ENCODE data around the gene PATJ.
"Not testable (repeated sequence)": the region's sequence is repeated elsewhere in the genome, so short reads cannot be mapped to it uniquely, and the experiment has no call there.

PATJ gene

GRCh38 chr1:62107923-62108322 is 365.6 kb downstream of the PATJ start:
- DNase-seq: no peak

- DNase-seq: no peak
Observed at GRCh38 chr1:62109124-62109523, 366.8 kb downstream of the PATJ start.

GRCh38 chr1:62110198-62110817 is 368.0 kb downstream of the PATJ start:
- DNase-seq: no peak

- DNase-seq: no peak
Observed at GRCh38 chr1:62111084-62111483, 368.8 kb downstream of the PATJ start.

- no peak for DNase-seq
Observed at GRCh38 chr1:62113507-62113906, 371.2 kb downstream of the PATJ start.

GRCh38 chr1:62117018-62117750 is 374.9 kb downstream of the PATJ start:
- DNase-seq: no peak

GRCh38 chr1:62126579-62127290 is 384.5 kb downstream of the PATJ start:
- no peak for DNase-seq

- no peak for DNase-seq
Observed at GRCh38 chr1:62128745-62129144, 386.5 kb downstream of the PATJ start.

GRCh38 chr1:62131093-62131725 is 388.9 kb downstream of the PATJ start:
- DNase-seq: peak; percentile 86

- no peak for DNase-seq
Observed at GRCh38 chr1:62138029-62138428, 395.7 kb downstream of the PATJ start.

GRCh38 chr1:62139410-62139809 is 397.1 kb downstream of the PATJ start:
- DNase-seq: no peak

- DNase-seq: no peak
Observed at GRCh38 chr1:62140666-62141065, 398.4 kb downstream of the PATJ start.

- DNase-seq: no peak
Observed at GRCh38 chr1:62142496-62142895, 400.2 kb downstream of the PATJ start.

GRCh38 chr1:62144238-62144831 is 402.1 kb downstream of the PATJ start:
- peak; percentile 73 for DNase-seq

- no peak for DNase-seq
Observed at GRCh38 chr1:62159940-62160348, 417.7 kb downstream of the PATJ start.

- no peak for DNase-seq
Observed at GRCh38 chr1:62161711-62162110, 419.4 kb downstream of the PATJ start.

- DNase-seq: not testable (repeated sequence)
Observed at GRCh38 chr1:62170380-62170779, 428.1 kb downstream of the PATJ start.

GRCh38 chr1:62175568-62176179 is 433.4 kb downstream of the PATJ start:
- DNase-seq: peak; percentile 70

- no peak for DNase-seq
Observed at GRCh38 chr1:62176597-62177312, 434.5 kb downstream of the PATJ start.

- DNase-seq: no peak
Observed at GRCh38 chr1:62177621-62178020, 435.3 kb downstream of the PATJ start.

GRCh38 chr1:62178372-62178771 is 436.1 kb downstream of the PATJ start:
- DNase-seq: no peak

- DNase-seq: not testable (repeated sequence)
Observed at GRCh38 chr1:62180054-62180453, 437.8 kb downstream of the PATJ start.

All from hematopoietic multipotent progenitor cell treated with erythropoietin and hydrocortisone succinate and interleukin-3 and kit ligand, for 4 days (in vitro differentiated cells).